ENCODE data around the gene FASTKD1.
"Not testable (repeated sequence)": the region's sequence is repeated elsewhere in the genome, so short reads cannot be mapped to it uniquely, and the experiment has no call there.

The FASTKD1 gene

DNA sequence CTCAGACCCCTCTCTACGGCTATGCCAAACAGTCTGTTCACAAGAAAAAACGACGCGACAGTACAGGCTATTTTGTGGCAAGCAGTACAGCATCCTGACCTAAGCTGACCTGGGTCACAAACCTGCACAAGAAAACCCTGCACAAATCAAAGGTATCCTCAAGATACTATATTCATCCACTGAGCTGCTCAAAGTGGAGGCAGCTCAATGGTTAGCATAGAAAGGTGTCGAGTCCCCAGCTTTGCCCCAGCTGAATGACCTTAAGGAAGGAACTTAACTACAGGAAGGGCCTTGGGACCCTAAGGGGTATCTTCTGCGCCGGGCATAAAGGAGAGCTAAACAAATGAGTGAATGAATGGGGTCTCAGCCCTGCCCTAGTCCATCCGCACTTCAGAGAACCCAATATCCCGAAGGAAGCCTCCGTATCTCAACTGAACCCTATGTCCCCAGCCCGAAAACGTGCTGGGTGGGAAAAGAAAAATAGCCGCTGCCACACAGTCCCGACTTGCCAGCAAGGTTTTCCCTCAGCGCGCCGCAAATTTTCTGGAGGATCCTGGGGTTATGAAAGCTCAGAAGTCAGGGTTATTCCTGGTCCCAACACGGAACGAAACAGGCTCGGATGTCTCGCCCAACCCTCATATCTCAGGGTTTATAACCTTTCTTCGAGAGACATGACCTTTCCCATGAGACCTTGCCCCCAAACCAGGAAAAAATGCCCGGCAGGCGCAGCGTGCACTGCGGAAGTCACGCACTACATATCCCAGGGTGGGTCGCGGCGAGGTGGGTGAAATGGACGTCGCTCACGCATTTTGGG, at the start of gene FASTKD1:
Gene FASTKD1 (minus strand): TSS at position 706 of the 814 bp plus-strand sequence. CDS start 1,836 bp downstream, outside the sequence.
- peak; percentile 49 to 93 (median 85) for DNase-seq

- DNase-seq = no peak
Measured at GRCh38 chr2:169623235-169623634, 49.6 kb upstream of the FASTKD1 start.

GRCh38 chr2:169620509-169620908, 46.8 kb upstream of the FASTKD1 start:
- no peak for DNase-seq

DNA sequence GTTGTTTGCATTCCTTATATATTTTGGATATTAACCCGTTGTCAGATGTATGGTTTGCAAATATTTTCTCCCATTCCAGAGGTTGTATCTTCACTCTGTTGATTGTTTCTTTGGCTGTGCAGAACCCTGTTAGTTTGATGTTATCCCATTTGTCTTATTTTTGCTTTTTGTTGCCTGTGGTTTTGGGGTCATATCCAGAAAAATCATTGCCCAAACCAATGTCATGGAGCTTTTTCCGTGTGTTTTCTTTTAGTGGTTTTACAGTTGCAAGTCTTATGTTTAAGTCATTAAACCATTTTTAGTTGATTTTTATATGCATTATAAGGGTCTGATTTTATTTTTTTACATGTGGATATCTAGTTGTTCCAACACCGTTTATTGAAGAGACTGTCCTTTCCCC, 46.3 kb upstream of the FASTKD1 start:
- DNase-seq = no peak

DNA sequence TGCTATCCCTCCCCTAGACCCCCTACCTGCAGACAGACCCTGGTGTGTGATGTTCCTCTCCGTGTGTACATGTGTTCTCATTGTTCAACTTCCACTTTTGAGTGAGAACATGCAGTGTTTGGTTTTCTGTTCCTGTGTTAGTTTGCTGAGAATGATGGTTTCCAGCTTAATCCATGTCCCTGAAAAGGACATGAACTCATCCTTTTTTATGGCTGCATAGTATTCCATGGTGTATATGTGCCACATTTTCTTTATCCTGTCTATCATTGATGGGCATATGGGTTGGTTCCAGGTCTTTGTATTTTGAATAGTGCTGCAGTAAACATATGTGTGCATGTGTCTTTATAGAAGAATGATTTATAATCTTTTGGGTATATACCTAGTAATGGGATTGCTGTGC, 42.3 kb upstream of the FASTKD1 start:
- not testable (repeated sequence) for DNase-seq

- DNase-seq = no peak
Measured at GRCh38 chr2:169613876-169614275, 40.2 kb upstream of the FASTKD1 start.

GRCh38 chr2:169609264-169609663, 35.6 kb upstream of the FASTKD1 start:
- DNase-seq = no peak

GRCh38 chr2:169599568-169599967, 25.9 kb upstream of the FASTKD1 start:
- no peak for DNase-seq

- no peak for DNase-seq
Measured at GRCh38 chr2:169598982-169599381, 25.3 kb upstream of the FASTKD1 start.

DNA sequence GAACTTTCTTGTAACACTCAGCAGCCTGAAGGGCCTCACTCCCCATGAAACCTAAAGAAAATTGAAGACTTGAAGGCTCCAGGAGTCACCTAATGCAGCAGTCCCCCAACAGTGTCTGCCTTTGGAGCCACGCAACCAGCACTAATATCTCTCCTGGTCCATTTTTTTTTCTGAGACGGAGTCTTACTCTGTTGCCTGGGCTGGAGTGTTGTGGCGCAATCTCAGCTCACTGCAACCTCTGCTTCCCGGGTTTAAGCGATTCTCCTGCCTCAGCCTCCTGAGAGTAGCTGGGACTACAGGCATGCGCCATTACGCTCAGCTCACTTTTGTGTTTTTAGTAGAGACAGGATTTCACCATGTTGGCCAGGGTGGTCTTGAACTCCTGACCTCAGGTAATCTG, 22.9 kb upstream of the FASTKD1 start:
- DNase-seq = not testable (repeated sequence)

DNA sequence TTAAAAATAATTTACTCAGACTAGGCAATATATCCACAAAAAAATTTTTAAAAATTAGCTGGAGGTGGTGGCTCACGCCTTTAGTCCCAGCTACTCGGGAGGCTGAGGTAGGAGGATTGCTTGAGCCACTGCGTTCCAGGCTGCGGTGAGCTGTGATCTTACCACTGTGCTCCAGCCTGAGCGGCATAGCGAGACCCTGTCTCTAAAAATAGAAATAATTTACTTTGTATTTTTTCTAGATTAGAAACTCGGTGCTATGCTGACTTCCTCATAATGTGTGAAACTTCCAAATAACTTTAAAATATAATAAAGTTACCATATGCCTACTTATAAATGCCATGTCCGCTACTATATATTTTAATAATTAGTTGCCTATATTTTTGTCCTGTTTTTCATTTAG, 17.1 kb upstream of the FASTKD1 start:
- DNase-seq = no peak

DNA sequence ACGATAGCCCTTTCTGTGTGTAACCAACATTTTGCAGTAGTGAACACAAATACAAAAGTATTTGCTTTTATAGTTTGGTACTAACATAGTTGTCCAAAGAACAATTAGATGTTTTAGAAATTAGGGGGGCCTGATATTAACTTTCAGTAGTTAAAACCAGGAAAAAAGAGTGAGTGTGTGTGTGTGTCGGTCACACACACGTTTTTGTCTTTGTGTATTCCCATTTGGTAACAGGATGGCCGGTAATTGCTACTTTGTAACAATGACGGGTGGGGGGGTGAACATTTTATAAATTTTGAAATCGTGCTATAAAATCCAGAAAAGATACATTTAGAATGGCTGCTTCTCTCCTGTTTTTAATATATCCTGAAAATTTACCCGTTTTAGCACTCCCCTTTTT, 12.0 kb upstream of the FASTKD1 start:
- DNase-seq = no peak

GRCh38 chr2:169584005-169584877, 10.6 kb upstream of the FASTKD1 start, which contains the start of gene PPIG:
Gene PPIG (plus strand): TSS chr2:169584351. CDS start chr2:169604042, 19,691 bp downstream.
- peak; percentile 48 to 90 (median 84) for DNase-seq

GRCh38 chr2:169583518-169583917, 9.9 kb upstream of the FASTKD1 start:
- DNase-seq = no peak

DNA sequence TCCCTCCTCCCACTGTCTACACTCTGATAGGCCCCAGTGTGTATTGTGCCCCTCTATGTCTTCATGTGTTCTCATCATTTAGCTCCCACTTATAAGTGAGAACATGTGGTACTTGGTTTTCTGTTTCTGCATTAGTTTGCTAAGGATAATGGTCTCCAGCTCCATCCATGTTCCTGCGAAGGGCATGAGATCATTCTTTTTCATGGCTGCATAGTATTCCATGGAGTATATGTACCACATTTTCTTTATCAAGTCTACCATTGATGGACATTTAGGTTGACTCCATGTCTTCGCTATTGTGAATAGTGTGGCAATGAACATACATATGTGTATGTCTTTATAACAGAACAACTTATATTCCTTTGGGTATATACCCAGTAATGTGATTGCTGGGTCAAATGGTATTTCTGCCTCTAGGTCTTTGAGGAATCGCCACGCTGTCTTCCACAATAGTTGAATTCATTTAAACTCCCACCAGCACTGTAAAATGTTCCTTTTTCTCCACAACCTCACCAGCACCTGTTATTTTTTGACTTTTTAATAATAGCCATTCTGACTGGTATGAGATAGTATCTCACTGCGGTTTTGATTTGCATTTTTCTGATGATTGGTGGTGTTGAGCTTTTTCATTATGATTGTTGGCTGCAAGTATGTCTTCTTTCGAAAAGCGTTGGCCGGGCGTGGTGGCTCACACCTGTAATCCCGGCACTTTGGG, 9.0 kb upstream of the FASTKD1 start:
- not testable (repeated sequence) for DNase-seq

DNA sequence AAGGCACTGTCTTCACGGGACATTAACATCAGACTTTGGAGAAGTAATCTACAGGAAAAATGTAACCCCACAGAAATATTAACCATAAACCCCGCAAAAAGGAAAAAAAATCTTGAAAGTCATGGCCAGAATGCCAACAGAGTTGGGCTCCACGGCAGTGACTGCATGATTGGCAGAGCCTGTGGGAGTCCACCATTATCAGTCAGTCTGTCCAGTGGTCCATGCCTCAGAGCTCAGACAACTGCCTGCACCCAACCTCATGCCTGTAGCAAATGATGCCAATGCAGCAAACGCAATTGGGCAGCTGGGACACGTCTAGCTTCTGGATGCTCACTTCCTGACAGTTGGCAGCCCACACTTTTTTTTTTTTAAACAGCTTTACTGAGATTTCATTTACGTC, 5.4 kb upstream of the FASTKD1 start:
- no peak for DNase-seq

GRCh38 chr2:169575264-169575663, 1.6 kb upstream of the FASTKD1 start:
- DNase-seq = not testable (repeated sequence)

GRCh38 chr2:169574539-169574938, 874 bp upstream of the FASTKD1 start:
- DNase-seq = not testable (repeated sequence)

DNA sequence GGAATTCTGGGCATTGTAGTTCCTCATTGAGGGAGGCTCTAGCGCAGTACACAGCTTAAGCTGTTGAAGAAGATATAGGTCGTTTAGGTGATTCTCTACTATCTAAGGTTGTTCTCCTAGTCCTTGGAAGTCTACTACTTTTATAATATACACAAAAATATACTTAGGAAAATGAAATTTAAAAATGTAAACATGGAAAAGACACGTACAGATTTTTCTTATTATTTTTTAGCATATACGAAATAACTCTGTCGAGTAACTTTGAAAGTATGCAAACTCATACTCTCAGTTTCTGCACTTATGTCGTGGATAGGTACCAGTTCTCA, 272 bp upstream of the FASTKD1 start:
- DNase-seq = no peak

- DNase-seq = no peak
Measured at GRCh38 chr2:169572821-169573159, 875 bp downstream of the FASTKD1 start.

GRCh38 chr2:169572189-169572588, 1.5 kb downstream of the FASTKD1 start:
- DNase-seq = no peak

DNA sequence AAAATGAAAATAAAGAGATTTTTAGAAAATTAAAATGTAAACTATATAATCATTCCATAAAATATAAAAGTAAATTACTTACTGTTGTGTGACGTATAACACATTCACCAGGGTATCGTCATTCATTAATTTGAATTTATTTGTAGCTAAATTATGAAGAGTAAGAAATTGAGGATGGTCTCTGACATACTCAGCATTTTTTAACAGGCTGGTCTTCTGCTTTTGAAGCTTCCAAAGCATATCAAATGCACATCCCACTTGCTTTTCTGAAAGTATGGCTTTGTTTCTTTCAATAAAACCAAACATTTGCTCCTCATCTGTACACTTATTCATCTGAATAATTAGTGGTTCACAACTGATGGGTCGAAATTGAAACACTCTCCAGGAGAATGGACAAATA, 2.1 kb downstream of the FASTKD1 start:
- no peak for DNase-seq

DNA sequence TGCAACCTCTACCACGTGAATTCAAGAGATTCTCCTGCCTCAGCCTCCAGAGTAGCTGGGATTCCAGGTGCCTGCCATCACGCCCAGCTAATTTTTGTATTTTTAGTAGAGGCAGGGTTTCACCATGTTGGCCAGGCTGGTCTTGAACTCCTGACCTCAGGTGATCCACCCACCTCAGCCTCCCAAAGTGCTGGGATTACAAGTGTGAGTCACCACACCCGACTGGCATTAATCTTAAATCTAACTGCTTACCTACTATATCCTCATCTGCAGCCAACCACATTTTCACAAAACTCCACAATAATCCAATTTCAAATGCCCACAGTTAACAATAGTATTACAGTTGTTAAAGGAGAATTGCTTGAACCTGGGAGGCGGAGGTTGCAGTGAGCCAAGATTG, 2.9 kb downstream of the FASTKD1 start:
- not testable (repeated sequence) for DNase-seq

Data from C1 segment of cervical spinal cord (tissue), 14 donors.